Fibroblast of skin of left quadriceps (primary cell): ENCODE results near the gene PAPOLG.
"Not testable (repeated sequence)": the region's sequence is repeated elsewhere in the genome, so short reads cannot be mapped to it uniquely, and the experiment has no call there.

Experiments
- DNase-seq, 2 experiments: peaks; one replicate each; pipeline ENCODE4 v3.0.0-alpha.2; 2013; ENCODE audit warnings: low read depth in 2 of 2

The PAPOLG gene

DNA sequence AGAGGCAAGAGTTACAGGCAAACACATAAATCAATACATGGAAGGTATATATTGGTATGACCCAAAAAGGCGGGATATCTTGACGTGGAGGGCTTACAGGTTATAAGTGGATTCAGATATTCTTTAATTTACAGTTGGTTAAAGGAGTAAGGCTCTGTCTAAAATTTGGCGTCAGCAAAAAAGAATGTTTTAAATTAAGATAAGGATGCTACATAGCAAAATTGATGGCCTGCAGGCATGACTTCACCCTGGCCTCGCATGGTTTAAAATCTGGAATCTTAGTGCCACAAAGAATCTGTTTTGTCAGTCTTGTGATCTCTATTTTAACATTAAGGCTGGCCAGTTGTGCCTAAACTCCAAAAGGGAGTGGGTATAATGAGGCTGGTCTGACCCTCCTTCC lies 66.9 kb downstream of the PAPOLG start:
- DNase-seq = no peak

DNA sequence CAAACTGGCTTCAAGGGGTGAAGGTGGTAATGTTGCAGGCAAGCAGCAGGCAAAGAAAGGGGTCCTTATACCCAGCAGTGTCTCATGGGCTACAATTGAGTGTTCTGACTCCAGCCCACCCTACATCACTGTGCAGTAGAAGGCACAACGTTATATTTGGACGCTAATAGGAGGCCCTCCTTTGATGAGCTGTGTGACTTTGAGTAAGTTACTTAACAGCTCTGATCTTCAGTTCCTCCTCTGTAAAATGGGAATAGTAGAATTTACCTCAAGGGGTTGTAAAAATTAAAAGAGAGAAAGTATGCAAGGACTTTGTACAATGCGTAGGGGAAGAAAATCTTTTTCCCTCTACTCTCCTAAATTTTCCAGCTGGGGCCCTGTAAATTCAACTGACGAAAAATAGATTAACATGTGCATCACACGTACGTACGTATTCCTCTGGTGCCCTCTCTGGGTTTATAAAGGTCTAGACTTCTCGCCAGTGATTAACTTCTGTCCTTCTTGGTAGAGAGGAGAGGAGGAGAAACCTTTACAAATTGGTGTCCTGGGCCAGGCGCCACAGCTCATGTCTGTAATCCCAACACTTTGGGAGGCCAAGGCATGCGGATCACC lies 67.7 kb downstream of the PAPOLG start:
- no peak for DNase-seq

- DNase-seq = no peak
Measured at GRCh38 chr2:60825666-60826065, 69.6 kb downstream of the PAPOLG start.

- DNase-seq = no peak
Measured at GRCh38 chr2:60826111-60826510, 70.0 kb downstream of the PAPOLG start.

DNA sequence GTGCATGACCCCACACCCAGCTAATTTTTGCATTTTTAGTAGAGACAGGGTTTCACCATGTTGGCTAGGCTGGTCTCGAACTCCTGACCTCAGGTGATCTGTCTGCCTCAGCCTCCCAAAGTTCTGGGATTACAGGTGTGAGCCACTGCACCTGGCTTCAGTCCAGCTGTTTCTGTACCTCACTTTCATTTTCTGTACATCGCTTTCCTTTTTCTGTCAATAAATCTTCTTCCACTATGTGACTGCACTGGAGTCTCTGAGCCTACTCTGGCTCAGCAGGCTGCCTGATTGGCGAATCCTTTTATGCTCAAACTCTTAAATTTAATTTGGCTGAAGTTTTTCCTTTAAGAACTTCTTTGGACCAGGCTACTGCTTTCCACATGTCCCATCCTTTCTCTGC lies 70.8 kb downstream of the PAPOLG start:
- not testable (repeated sequence) for DNase-seq

GRCh38 chr2:60827369-60827768 lies 71.3 kb downstream of the PAPOLG start:
- no peak for DNase-seq

DNA sequence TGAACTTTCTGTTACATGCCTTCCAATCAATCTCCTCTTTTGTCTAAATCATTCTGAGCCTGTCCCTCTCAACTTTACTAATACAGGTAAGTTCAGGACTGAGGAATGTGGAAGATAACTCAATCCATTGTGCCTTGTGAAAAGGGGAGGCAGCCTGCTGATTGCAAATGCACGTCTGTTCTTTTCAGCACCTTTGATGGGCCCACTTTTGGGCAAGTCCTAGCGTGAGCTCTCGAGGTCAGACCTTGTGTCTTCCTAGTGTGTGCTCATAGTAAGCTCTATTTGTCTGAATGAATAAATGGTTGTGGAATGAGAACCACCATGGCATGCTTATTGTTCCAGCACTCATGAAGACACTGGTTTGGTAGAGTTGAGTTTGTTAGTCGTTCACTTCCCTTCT lies 74.9 kb downstream of the PAPOLG start:
- no peak for DNase-seq

- no peak for DNase-seq
Measured at GRCh38 chr2:60831921-60832320, 75.9 kb downstream of the PAPOLG start.

- no peak for DNase-seq
Measured at GRCh38 chr2:60832621-60833020, 76.6 kb downstream of the PAPOLG start.

DNA sequence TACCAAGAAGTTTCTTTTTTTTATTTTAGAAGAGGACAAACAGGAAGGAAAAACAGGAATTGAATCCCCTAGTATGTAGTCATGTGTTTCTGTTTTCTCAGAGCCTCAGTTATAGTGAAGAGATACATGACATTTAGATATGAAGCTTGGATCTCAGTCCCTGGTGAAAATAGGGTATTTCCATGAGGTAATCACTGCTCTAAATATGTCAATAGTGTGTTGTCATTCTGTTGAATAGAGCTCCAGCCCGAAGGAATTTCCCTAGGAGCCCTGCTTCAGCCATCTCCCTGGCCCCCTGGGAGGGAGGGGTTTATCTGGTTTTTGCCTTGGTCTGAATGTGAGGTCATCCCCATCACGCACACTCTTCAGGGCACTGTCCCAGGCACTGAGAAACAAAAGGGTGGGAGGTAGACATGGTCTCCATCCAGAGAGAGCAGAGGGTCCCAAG lies 78.2 kb downstream of the PAPOLG start:
- no peak for DNase-seq

- DNase-seq = no peak
Measured at GRCh38 chr2:60836491-60836890, 80.4 kb downstream of the PAPOLG start.

DNA sequence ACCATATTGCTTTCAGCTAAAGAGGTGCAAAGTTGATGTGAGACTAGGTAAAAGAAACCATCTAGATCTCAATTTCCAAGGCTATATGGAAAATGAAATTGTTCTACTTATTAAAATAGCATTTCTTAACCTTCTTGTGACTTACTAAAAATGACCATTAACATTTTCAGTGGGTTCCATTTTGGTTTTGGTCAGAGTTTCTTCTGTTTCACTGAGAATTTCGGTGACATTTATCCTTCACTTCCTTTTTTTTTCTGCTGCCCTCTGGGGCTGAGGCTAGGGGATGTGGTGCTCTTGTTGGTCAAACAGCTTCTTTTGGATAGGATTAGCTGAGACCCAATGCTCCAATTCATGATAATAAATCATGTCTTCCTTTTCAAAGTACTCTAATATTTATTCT lies 81.1 kb downstream of the PAPOLG start:
- DNase-seq = no peak

DNA sequence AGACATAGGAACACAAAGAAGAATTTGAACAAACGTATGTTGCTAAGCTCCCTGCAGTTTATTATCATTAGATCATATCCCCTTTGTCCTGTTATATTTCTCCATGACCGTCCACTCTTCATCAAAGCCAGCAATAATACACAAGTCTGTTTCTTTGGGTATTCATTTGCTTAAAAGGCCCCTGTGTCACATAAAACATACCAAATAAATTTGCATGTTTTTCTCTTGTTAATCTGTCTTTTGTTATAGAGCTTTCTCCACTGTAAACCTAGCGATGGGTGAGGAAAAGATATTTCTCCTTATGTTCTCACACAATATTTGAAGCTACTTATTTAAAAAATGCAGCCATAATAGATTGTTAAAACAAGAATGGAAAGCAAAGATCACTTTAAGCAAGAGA lies 82.4 kb downstream of the PAPOLG start:
- no peak for DNase-seq

DNA sequence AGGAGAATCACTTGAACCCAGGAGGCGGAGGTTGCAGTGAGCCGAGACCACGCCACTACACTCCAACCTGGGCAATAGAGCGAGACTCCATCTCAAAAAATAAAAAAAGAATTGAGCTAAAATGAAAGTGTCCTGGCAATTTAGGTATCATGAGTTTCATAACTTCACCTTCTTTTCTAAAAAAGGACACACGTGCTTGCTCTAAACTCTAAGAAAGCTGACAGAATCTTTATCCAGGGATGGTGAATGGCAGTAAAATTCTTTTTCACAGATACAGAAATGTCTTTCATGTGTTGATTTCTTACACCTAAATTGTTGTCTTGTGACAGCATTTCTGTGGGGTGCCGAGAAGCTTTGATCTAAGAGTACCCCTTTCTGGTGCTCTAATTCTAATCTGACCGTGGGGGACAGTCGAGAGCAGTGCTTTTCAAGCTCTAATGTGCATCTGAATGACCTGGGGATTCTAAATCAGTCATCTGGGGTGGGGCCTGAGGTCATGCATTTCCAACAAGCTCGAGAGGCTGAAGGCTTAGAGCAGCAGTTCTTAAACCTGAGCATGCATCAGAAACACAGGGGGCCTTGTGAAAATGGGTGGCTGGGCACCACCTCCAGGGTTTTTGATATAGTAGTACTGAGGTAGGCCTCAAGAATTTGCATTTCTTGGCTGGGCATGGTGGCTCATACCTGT lies 83.2 kb downstream of the PAPOLG start:
- DNase-seq = no peak

DNA sequence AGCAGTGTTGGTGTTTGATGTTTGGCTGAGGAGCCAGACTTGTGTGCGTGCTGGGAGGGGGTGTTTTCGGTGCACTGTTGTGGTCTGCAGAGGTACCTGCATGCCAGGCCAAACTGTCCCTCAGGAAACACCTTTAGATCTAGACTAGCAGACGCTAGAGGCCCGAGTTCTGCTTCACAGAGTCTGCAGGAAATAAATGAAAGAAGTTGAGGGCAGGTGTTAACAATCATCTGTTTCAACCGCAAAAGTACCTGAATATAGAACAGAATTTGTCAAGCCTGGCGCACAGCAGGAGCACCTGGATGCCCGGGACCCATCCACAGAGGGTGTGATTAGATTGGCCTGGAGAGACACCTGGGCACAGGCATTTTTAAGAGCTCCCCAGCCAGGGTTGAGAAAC lies 84.8 kb downstream of the PAPOLG start:
- no peak for DNase-seq

GRCh38 chr2:60843006-60843405 lies 86.9 kb downstream of the PAPOLG start:
- DNase-seq = no peak

GRCh38 chr2:60844105-60844504 lies 88.0 kb downstream of the PAPOLG start:
- DNase-seq = no peak

DNA sequence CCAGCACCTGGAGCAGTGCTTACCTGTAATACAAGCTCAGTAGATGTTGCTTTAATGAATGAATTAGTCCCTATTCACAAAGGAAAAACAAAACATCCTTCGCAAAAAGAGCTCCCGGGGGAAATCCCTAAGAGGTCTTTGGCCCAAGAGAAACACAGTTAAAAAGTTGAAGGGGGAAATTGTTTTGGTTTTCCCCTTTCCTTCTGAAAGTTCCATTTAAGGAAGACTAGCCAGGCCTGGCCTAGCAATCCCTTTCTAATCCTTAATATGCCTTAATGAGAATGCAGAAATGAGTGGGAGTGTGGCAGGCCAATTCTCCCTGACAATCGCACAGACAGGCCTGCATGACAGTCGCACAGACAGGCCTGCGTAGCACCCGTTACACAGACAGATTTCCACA lies 91.8 kb downstream of the PAPOLG start:
- no peak for DNase-seq
